CMK (cell line): ENCODE data around the gene TRAF6.

ENCODE experiments used
- DNase-seq: peaks from one replicate; pipeline ENCODE4 v3.0.0-alpha.2; 2010; ENCODE audit warnings: low read depth

TRAF6 gene

GRCh38 chr11:36458129-36458915 lies 51.8 kb downstream of the TRAF6 start:
- no peak for DNase-seq

DNA sequence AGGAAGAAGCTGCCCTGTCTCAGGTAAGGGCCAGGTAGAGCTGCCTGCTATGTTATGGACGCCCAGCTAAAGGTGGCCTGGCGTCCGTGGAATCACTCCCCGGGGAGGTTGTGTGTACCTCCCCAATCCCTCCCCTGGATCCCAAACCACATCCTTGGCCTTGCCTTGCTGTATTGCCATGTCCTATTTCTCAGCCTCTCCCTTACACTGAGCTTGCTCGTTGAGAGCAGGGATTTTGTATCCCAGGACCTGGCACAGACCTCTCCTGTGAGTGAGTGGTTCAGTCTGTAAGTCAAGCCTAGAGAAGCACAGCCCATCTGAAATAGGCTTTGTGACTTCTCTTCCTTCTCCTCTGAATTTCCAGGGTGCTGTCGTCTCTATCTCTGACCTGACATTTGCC lies 53.9 kb downstream of the TRAF6 start:
- no peak for DNase-seq

DNA sequence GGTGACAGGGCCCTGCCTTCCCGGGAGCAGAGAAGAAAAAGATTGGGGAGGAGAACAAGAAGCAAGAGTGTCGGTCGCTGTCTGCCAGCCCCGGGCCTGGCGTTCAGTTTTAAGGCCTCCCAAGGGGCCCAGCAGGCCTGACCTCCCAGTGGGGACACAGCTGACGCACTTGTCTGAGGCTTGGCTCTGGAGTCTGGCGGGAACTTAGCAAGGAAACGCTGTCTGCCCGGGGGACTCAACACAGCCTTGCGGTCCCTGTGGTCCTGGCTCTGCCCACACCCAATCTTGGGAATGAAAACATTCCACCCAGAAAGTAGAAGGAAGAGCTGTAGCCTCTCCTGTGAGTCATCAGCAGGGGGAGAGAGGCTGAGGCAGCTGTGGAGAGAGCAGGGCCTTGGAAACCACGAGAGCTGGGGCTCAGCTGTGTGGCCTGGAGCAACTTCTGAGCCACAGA lies 54.4 kb downstream of the TRAF6 start:
- DNase-seq = no peak

DNA sequence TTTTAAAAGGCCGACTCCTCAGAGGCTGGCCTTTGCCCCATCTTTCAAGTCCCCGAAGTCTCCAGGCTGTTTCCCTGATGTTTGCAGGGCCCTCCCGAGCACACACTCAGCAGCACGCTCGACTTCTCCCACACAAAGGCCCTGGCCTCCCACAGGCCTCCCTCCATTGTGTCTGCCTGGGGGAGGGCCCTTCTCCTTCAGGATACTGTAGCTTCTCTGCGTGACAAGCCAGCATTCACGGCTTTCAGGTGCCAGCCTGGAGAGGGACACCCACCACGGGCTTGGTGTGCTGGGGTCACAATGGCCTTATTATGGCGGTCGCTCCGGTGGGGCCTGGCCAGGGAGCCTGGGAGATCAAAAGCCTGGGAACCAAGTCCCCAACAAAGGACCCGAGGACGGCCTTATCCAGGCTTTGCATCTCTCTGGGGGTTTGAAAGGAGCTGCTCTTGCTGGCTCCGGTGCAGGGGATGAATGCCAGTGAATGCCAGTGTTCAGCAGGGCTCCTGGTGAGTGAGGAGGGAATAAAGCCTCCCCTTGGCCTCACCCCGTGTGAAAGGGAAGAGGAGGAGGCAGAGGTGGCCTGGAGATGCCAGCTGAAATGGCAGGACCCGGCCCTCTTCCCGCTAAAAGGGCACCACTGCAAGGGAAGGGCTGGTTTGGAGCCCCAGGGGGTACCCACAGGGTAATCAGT lies 55.0 kb downstream of the TRAF6 start:
- no peak for DNase-seq

DNA sequence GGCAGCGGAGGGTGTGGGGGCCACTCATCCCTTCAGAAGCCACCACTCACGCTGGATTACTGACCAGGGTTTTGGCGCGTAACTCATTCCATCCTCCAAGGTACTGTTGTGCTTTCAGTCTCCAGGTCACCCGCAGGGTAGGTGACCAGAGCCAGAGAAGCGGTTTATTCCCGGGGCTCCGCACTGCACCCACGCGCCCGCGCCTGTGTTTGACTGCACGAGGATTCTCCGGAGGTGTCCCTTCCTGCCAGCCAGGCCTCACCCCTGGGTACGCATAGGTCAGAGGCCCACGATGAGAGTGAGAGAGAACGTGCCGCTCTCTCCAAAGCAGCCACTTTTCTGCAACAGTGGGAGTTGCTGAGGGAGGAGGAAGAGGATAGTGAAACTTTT lies 55.5 kb downstream of the TRAF6 start:
- no peak for DNase-seq

DNA sequence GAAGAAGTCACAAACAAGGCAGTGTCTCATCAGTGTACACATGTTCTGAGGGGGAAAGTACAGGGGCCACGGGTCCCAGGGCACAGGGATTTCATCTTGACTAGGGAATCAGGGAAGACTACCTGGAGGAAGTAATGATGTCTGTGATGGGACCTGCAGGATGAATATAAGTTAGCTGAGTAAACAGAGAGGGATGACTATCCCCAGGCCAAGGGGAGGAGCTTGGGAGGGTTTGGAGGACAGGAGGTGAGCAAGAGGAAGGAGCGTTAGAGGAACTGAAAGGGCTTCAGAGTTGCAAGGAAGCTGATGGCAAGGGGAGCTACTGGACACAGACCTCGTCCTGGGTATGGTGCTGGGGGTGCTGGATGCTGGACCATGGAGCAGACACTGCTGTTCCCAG lies 56.4 kb downstream of the TRAF6 start:
- no peak for DNase-seq

GRCh38 chr11:36452961-36453360 lies 57.1 kb downstream of the TRAF6 start:
- DNase-seq = no peak

DNA sequence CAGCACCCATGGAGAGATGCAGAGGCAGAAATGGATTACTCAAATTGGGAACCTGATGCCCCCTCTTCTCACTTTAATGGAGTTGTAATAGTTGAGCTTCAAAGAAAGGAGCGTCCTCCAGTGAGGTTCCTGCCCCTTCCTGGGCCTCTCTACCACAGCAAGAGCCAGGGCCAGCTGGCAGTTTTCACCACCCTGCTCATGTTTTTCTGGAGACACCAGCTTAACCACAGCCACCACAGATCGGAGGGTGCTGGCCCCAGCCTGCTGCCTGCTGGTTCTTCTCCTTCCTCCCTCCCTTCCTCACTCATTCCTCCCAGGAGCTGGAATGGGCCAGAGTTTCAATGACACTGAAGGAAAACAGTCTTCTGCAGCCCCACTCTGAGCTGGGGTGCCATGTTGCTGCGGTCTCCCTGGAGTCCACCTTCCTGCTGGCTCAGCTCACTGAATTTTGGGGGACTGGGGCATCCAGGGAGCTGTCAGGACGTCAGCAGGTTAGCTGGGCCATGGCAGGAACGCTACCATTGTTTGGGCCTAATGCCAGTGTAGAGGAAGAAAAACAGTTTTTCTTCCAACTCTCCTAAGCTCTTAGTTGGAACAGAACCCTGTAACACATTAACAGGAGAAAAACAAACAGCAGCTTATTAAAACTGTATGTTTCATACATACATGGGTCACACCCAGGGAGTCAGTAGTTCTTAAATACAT lies 57.7 kb downstream of the TRAF6 start:
- no peak for DNase-seq

DNA sequence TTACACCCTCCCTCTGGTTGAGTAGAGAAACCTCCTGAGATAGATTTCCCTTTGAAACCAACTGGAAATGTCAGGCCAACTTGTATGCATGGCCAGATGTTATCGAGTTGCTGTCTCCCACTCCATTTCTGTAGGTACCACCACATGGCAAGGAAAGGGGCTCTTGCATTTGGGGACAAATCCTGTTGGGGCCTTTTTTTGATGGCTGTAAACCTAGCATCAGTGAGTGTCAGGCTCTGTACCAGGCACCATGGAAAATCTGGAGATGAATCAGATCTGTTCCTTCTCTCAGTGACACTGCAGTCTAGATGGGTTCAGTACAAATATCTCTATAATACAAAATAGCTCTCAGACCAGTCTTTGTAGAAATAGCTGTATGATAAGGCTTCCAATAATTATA lies 58.4 kb downstream of the TRAF6 start:
- DNase-seq = no peak

- no peak for DNase-seq
Measured at GRCh38 chr11:36451045-36451444, 59.0 kb downstream of the TRAF6 start.

GRCh38 chr11:36450110-36450572 lies 59.9 kb downstream of the TRAF6 start:
- no peak for DNase-seq

DNA sequence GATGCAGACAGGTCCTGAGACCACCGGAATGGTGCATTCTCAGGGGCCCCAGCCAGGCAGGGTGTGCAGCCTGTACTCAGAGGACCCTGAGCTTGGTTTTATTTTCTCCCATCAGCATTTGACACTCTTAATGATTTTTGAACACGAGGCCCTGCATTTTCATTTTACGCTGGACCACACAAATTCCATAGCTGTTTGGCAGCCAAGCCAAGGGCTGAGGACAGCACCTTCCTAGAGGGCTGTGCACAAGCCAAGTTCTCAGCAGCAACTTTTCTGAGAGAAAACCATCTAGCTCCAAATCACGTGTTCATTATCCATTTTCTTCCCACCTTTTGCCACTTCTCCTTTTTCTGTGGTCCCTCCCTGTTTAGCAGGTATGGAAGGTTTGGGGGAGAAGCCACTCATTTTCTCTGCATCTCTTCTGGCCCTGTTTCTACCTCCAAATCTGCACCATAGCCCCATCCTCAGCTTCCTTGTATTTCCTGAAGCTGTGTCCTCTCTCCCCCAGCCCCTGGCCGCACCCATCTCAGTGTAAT lies 60.4 kb downstream of the TRAF6 start:
- DNase-seq = no peak

- DNase-seq = no peak
Measured at GRCh38 chr11:36447947-36448346, 62.1 kb downstream of the TRAF6 start.

DNA sequence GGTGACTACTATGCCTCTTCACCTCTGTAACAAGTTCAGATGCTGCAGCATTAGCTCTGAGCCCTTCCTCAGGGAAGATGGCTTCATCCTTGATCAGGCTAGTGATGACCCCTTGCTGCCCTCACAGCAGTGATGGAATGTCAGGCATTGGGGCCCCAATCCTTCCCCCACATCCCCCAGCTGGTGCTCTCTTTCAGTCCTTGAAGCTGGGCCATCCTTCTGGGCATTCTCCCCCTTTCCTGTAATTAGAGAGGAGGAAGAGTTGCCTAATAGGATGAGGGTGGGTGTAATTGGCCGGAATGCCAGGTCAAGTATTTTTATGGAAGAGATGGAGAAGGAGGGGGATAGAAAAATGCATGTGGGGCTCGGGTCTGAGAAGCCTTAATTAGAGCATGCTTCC lies 62.6 kb downstream of the TRAF6 start:
- no peak for DNase-seq

DNA sequence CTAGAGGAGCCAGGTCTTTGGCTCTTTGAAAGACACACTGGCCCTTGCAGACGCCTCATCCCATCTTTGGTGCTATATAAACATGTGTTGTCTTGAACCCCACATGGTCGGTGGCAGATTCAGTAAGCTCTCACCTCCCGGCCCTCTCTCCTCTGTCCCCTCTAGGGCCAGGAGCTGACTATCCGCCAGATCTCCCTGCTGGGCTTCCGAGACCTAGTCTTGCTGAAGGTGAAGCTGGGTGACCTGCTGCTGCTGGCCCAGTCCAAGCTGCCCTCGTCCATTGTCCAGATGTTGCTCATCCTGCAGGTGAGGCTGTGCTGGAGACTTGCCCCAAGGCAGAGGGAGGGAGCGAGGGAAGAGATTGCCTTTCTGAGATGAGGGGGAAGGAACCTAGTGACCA lies 63.9 kb downstream of the TRAF6 start:
- DNase-seq = no peak

- no peak for DNase-seq
Measured at GRCh38 chr11:36443661-36444060, 66.4 kb downstream of the TRAF6 start.

DNA sequence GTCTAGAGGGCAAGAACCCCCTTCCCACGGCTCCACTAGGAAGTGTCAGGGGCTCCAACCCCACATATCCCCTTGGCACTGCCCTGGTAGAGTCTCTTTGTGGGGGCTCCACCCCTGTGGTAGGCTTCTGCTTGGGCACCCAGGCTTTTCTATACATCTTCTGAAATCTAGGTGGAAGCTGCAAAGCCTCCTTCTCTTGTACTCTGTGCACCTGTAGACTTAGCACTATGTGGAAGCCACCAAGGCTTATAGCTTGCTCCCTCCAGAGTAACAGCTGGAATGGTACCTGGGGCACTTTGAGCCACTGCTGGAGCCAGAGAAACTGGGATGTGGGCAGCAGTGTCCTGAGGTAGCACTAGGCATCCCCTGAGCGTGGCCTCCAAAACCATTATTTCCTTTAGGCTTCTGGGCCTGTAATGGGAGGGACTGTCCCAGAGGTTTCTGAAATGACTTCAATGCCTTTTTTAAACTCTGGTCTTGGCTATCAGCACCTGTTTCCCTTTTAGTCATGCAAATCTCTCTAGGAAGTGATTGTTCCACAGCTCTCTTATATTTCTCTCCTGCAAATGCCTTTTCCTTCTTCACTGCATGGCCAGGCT lies 68.4 kb downstream of the TRAF6 start:
- no peak for DNase-seq

DNA sequence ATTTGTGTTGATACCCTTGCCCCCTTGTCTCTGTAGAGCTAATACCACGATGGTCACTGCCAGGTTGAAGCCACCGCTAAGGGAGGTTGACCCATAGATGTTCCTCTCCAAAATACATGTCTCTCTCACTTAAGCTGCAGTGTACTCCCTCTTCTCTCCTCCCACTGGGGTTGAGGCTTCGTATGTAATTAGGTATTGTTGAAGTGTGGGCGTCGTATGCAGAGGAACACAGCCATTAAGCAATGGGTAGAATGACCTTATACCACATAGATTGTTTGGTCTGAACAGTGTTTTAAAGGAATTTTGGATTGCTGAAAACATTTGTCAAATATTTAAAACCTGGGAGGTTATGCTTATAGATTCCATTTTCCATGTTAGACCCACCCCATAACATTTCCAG lies 71.9 kb downstream of the TRAF6 start:
- no peak for DNase-seq

- no peak for DNase-seq
Measured at GRCh38 chr11:36437413-36437812, 72.7 kb downstream of the TRAF6 start.
